Stimulated activated CD8-positive, alpha-beta memory T cell treated with anti-CD3 and anti-CD28 coated beads, Interleukin-4, amount 100 ng/mL, for 48 hours (primary cell): Measurements from ENCODE around the gene GCNT1.

Experiments used
- DNase-seq: peaks from one replicate; pipeline ENCODE4 v3.0.0-alpha.2; 2020

Gene GCNT1

DNA sequence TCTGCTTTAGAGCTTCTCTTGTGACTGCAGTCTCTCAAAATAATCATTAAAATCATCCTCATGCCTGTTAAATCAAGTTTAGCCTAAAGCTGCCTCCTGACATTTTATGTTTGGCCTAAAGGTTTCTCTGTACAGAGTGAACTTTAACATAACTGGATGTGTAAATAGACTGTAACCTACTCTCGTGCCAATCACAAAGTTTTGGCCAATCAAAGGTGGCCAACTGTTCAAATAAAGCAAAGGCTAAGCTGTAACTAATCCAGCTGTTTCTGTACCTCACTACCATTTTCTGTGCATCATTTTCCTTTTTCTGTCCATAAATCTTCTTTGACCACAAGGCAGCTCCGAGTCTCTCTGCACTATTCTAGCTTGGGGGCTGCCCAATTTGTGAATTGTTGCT is 86.2 kb downstream of the GCNT1 start:
- DNase-seq = no peak

DNA sequence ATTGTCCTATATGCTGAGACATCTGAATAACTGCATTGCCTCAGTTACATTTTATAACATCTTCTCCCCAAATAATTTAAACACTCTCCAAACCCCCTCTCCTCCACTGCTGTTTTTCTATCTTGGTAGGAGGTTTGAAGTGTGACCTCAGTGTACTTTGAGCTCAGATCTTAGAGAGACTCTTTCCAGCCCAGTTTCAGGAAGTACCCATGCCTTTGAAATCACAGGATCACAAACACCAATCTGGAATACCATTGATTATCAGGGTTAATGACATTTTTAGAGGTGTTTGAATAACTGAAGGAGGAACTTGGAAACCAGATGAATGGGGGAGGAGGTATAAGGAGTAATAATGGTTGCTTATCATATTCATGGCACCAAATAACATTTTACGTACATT is 93.2 kb downstream of the GCNT1 start:
- no peak for DNase-seq

DNA sequence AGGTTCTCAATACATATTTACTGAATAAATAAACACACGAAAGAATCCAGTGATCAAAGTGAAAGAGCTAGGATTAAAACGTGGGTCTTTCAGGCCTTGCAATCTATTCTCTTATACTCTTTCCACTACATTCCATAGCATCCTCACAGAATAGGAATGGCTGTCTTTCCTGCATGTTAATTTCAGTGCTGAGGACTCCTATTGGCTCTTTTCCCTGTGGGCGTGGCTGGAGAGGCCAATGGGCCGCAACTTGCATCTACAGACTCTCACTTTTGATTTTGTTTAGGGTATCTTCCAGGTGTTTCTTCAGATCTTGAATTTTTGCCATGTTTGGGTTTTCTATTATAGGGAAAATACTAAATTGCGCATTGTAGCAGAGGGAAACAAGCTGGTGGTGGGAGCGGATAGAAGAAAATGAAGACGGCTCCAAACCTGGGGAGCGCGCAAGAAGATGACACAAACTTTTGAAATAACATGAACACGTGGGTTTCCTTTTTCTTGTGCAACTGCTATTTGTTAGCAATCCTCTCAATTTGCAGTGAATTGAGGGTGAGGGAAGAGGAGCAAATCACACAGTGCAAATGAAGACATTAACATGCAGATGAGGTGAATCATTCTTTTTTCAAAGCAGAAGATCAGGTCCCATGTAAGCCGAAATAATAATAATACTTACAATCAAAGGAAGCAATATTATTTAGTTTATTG is 93.9 kb downstream of the GCNT1 start:
- no peak for DNase-seq

DNA sequence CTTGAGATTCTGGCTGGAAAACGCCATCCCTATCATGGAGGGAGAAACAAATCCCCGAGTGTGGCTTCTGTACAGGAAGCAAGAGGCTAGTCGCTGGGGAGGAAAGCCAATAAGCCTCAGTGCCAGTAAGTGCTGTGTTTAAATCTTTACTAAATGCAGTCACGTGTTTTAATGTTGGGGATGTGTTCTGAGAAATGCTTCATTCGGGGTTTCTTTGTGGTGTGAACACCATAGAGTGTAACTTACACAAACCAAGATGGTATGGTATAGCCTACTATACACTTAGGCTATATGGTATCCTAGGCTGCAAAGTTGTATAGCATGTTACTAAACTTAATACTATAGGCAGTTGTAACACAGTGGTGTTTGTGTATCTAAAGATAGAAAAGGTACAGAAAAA is 94.7 kb downstream of the GCNT1 start:
- no peak for DNase-seq
